GM19023 (cell line): ENCODE measurements around the gene TNFAIP1.
A peak's percentile ranks its signal among the peaks of the same experiment; 100 is the strongest.

ENCODE experiments used
- ATAC-seq: cut with Tn5 transposase; IDR thresholded peaks from one replicate; pipeline ENCODE4 v1.9.1; 2021; ENCODE audit warnings: mild to moderate bottlenecking, moderate library complexity; ENCODE audit not compliant: unreplicated experiment

The TNFAIP1 gene

GRCh38 chr17:28344011-28344410 is 8.4 kb downstream of the TNFAIP1 start:
- ATAC-seq: no peak

GRCh38 chr17:28344435-28344901 is 8.9 kb downstream of the TNFAIP1 start:
- no peak for ATAC-seq

GRCh38 chr17:28345419-28346198 is 10.0 kb downstream of the TNFAIP1 start:
- no peak for ATAC-seq

DNA sequence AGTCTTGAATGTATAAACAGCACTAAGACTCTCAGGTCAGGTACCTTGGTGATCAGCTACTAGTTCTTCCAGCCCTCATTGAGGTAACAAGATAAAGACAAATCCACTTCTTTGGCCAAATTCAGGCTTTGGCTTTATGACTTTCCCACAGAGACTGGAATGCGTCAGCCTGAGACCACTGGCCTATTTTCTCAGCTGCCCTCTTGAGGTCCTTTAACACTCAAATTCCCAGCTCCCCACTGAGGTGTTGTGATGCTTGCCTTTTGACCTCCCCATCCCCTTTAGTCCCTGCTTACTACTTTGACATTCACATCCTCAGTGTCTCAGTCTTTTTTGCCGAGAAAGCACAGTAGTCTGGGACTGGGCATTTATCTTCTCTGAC is 10.6 kb downstream of the TNFAIP1 start:
- no peak for ATAC-seq

- no peak for ATAC-seq
Measured at GRCh38 chr17:28346746-28347246, 11.2 kb downstream of the TNFAIP1 start.

- ATAC-seq: no peak
Measured at GRCh38 chr17:28347261-28347891, 11.8 kb downstream of the TNFAIP1 start.

DNA sequence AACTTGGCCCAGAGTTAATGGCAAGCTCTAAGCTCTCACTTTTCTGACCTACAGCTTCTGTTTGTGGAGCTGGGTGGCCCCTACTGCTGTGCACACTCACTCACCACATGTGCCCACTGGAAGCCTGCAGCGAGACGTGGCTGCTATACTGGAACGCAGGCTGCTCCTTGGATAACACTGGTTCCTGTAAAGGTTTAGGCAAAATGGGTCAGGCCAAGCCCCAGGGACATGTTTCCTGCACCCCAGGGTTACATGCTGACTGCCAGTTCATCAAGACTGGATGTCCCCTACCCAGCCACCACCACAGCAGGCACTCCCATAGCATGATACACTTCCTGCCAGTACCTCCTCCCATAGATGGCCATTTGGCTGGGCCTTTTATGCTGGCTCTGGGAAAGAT is 13.4 kb downstream of the TNFAIP1 start:
- no peak for ATAC-seq

DNA sequence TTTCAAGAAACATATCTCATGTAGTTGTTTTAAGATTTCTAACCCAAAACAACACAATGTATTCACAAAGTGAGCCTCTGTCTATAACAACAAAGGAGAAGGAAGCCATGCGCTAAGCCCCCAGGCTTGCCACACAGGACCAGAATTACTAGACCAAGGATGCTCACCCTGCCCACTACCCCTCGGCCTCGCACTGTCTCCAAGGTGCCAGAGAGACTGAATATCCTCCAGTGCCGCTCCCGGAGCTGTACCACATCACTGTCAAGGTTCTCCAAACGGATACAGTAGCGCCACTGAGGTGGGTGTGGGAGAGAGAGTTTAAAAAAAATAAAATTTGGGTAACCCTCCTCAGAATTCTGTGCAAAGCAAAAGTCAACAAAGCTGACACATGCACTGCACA is 14.7 kb downstream of the TNFAIP1 start:
- ATAC-seq: no peak

DNA sequence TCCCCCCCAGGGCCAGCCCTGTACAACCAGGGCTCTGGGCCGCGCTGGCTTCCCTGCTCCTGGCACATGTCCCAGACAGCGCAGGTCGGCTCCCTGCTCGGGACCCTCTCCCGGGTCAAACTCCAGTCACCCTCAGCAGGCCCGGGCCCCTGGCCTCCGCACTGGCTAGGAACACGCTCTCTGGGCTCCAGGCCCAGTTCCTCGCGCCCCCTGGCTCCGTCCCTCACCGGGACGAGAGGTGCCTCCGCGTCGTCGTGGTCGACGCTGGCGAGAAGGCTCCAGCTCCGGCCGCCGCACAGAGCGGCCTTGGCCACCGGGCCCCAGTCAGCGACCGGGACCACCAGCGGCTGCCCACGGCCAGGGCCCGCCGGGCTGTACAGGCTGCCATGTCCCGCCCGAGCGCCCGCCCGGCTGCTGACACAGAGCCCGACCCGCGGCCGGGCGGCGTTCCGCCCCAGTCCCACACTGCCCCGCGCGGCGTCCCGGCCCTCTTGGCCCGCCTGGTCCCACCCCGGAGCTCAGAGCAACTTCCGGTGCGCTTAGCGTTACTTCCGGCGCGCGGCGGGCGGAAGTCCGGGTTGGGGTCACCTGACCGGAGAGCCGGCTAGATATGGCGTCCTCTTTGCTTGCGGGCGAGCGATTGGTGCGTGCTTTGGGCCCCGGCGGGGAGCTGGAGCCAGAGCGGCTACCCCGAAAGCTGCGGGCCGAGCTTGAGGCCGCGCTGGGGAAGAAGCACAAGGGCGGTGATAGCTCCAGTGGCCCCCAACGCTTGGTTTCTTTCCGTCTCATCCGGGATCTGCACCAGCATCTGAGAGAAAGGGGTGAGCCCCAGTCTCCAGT is 21.7 kb downstream of the TNFAIP1 start, which contains the start of gene POLDIP2:
POLDIP2 (minus strand) TSS at position 467 of the 840 bp plus-strand sequence; CDS start at position 388, 79 bp downstream.
- peak; percentile 95 for ATAC-seq

DNA sequence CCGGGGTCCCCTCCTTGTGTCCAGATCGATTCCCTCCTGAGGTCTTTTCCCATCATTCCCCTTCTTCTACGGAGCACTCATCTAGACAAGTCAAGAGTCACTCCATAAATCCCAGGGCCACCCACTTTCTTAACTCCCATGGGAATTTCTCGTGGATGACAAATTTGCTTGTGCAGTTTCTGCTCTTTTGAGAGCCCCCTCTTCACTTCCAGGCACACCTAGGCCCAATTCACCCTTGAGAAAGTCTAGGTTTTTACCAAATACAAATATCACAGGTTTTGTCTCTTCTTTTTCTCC is 22.3 kb downstream of the TNFAIP1 start:
- ATAC-seq: no peak

- no peak for ATAC-seq
Measured at GRCh38 chr17:28363186-28363585, 27.6 kb downstream of the TNFAIP1 start.

DNA sequence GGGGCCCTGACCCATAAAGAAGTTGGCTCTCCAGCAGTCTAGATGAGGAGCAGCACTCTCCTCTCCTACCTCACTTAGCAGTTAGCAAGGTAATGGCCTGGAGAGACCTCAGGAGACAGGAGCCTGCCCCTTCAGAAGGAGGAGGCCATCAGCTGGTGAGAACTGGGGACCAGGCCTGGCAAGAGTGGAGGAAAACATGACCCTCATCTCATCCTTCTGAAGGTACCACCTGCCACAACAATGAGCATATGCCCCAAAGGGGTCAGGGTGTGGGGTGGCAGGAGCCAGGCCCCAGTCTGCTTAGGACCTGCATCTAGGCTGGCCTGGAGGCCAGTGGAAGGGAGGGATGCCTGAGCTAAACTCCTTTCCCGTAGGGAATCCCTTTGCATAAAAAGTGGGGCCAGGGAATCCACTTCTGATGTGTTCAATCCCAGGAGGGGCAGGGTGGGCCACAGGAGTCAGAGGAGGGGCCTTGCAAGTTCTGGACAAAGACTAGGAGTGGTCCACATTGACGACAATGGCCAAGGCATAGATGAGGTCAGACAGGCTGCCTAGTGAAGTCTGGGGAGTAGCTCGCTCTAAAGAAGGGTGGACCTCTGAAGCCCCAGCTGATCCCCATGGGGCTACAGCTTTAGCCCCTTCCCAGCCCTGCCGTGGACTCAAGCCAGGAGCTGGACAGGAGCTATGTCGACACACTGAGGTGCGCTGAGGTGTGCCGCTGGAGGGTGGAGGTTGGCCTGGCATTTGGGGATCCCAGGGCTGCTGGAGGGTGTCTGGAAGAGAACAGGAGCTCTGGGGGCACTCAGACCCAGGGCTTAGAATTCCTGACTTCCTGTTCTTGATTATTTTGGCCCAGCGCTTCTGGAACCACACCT is 28.5 kb downstream of the TNFAIP1 start:
- no peak for ATAC-seq

DNA sequence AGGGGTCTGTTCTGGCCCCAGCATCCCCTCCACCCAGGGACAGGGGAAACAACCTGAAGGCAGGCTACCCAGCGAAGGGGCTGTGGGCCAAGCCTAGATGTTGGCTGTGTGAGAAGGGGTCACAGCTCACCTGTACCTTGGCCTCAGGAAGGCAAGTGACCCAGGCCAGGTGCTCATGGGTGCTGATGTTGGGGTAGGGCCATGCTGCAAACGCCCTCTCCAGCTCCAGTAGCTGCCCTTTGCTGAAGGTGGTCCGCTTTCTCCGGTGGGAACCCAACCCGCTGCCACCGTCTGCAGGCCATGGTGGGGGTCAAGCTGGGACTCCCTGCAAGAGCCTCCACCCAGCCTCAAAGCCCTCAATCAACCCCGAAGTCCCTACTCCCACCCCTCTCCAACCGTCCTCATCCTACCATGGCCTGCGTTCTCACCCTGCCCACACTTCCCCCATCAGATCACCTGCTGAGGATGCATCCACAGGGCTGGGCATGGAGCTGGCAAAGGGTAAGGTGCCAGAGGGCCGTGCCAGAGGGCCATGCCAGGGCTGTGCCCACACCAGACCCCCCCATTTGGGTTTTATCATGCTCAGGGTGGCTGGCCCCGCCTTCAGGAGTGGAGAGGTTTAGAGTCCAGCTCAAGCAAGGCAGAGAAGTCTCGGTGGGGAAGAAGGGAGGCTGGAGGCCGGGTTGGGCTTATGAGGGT is 29.3 kb downstream of the TNFAIP1 start, which contains the start of gene SEBOX:
SEBOX (minus strand) TSS at position 535 of the 699 bp plus-strand sequence; CDS start at position 487, 48 bp downstream.
- no peak for ATAC-seq

GRCh38 chr17:28365487-28365886 is 29.9 kb downstream of the TNFAIP1 start:
- no peak for ATAC-seq

DNA sequence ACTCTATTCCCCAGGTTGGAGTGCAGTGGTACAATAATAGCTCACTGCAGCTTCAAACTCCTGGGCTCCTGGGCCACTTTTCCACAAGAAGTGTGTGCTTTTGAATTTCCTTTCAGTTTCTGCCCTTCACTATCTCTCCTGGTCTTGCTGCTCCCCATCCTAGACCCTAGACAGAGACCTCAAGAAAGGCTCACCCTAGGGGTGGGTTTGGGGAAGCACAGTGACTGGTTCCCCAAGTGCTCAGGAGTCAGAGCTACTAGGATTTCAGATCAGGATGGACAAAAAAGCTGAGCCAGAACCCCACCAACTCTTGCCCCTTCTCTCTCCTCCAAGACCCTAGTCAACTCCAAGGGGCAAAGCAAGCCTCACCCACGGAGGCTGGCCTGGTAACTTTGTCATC is 31.0 kb downstream of the TNFAIP1 start:
- no peak for ATAC-seq

DNA sequence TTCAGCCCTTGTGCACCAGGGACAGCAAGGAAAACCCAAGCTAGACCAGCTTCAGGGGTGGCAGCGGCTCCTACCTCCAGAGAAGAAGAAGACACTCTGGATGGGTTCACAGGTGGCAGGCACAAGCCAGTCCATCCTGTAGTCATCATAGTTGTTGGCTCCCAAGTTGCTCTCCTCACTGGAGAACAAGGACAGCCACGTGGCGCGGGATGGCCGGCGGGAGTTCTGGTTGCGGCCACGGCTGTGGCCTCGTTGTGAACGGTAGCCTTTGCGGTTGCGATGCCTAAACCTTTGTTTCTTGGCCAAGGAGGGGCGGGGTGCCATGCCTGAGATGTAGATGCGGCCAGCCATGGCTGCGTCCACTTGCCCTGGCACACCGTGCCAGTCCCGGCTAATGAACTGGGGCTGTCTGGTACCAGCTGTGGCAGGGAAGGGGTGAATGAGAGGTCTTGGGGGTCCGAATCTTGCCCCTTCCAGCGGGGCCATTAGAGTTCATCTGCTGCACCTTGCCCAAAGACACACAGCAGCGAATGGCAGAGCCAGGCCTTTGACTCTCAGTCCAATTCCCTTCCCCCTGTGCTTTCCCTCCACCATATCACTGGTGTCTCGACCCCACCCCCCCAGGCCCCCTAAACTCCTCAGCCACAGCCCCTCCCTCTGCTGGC is 32.2 kb downstream of the TNFAIP1 start:
- no peak for ATAC-seq

- ATAC-seq: no peak
Measured at GRCh38 chr17:28368306-28368831, 32.8 kb downstream of the TNFAIP1 start.

DNA sequence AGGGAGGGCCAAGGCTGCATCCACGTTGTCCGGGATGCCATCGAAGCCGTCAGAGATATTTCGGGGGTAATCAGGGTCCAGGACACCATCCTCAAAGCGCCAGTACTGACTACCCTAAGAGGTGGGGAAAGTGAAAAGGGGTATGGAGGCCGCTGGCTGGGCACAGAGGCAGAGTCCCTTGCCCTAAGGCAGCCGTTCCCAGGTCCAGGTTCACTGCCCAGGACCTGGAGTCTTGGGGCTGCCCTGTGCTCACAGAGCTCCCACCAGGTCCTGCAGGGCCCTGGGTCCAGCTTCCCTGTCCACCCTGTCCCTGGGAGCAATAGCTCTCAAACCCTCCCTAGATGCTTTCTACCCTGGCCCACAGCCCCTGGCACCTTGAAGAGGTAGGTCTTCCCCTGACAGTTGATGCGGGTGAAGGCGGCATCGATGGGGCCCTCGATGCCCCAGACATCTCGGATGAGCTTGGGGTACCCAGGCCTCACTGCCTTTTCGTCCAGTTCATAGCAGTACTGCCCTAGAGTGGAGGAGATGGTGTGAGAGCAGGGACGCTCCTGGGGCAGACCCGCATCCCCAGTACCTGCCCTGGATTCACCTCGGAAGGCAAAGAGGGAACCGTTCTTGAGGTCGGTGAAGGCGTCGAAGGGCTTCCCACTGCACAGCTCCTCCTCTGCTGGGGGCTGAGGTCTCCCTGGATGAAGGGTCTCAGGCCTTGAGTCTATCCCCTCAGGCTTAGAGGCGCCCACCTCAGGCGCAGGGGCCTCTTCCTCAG is 33.5 kb downstream of the TNFAIP1 start:
- ATAC-seq: no peak
